22Rv1 (cell line): ENCODE measurements around the gene RTKN2.
A peak's percentile ranks its signal among the peaks of the same experiment; 100 is the strongest.

Experiments used
- H3K27ac ChIP-seq: fragments of 450-650 bp; 2 replicates; pipeline ENCODE4 v1.5.1; 2017
- CTCF ChIP-seq: fragments of 450-650 bp; IDR thresholded peaks from 2 replicates; pipeline ENCODE4 v1.5.1; 2017; ENCODE audit warnings: mild to moderate bottlenecking
- ZFX ChIP-seq: fragments of 450-650 bp; IDR thresholded peaks from 2 replicates; pipeline ENCODE4 v1.6.1; 2017; ENCODE audit warnings: antibody characterized with exemption, borderline replicate concordance

RTKN2 gene

GRCh38 chr10:62185919-62186692 lies 82.5 kb downstream of the RTKN2 start:
- TF ChIP-seq ZFX: no peak
- no peak for TF ChIP-seq CTCF
- no peak overlapping the region for H3K27ac ChIP-seq

- no peak for TF ChIP-seq CTCF
- no peak for TF ChIP-seq ZFX
- peak overlapping the region; percentile 7; the same call in 1 of the 2 replicates for H3K27ac ChIP-seq
Measured at GRCh38 chr10:62183857-62184795, 84.5 kb downstream of the RTKN2 start.

DNA sequence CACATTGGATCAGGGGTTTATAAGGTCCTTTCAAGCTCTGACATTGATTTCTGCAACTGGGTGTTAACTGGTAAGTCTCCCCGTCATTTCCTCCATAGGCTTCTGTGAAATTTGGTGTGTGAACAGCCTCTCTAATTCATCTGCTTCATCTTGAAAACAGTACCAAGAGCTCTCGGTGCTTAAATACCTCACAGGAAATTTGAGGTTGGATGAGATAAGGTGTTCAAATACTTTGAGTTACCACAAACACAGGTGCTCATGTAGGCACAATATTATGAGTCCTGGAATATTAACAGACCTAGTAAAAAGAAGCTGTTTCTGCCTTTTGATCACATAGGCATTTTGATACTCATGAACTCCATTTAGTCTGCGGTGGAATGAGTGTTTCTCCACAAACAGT lies 85.2 kb downstream of the RTKN2 start:
- peak overlapping the region; percentile 7; the same call in 1 of the 2 replicates for H3K27ac ChIP-seq
- no peak for TF ChIP-seq ZFX

- no peak for TF ChIP-seq ZFX
- TF ChIP-seq CTCF: no peak
- no peak overlapping the region for H3K27ac ChIP-seq
Measured at GRCh38 chr10:62182595-62182994, 86.0 kb downstream of the RTKN2 start.

GRCh38 chr10:62182171-62182570 lies 86.5 kb downstream of the RTKN2 start:
- H3K27ac ChIP-seq: no peak overlapping the region

GRCh38 chr10:62180677-62181076 lies 88.0 kb downstream of the RTKN2 start:
- TF ChIP-seq ZFX: no peak
- TF ChIP-seq CTCF: no peak
- H3K27ac ChIP-seq: no peak overlapping the region

More at GRCh38 chr10:62182171-62182570, 86.5 kb downstream of the RTKN2 start:
- TF ChIP-seq ZFX: no peak
- TF ChIP-seq CTCF: no peak

DNA sequence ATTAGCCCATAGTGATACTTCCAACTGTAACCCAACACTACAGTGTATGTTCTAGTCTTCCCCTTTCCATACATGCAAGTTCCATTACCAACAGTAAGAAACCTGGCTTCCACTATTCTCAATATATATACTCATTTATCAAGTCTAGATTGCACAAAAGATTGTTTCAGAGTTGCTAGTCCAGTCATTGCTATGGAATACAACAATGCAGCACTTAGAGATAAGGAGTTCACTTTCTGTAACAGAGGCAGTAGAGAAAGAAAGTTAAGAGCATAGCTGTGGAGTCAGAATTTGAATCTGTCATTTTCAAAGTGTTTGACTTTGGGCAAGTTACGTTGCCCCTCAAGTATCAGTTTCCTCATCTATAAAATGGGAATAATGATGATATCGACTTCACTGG lies 90.1 kb downstream of the RTKN2 start:
- TF ChIP-seq ZFX: no peak
- TF ChIP-seq CTCF: no peak

More for the DNA sequence above, 90.1 kb downstream of the RTKN2 start:
- H3K27ac ChIP-seq: no peak overlapping the region
